GM18498 (cell line): Measurements from ENCODE around the gene ITGB5.

Experiments
- ATAC-seq: cut with Tn5 transposase; IDR thresholded peaks from one replicate; pipeline ENCODE4 v1.9.1; 2021; ENCODE audit warnings: mild to moderate bottlenecking, moderate library complexity; ENCODE audit not compliant: unreplicated experiment

Gene ITGB5

GRCh38 chr3:124887177-124887931 is at the start of gene ITGB5:
Gene ITGB5 (minus strand): TSS chr3:124887365. CDS start chr3:124887000, 365 bp downstream.
- peak; percentile 64 for ATAC-seq

- ATAC-seq: no peak
Observed at GRCh38 chr3:124935794-124936542, 48.8 kb upstream of the ITGB5 start.

GRCh38 chr3:124935264-124935663 is 48.1 kb upstream of the ITGB5 start:
- ATAC-seq: peak; percentile 78

GRCh38 chr3:124934577-124934976 is 47.4 kb upstream of the ITGB5 start, which contains the start of gene MUC13:
Gene MUC13 (minus strand): TSS chr3:124934751. CDS start chr3:124934712, 39 bp downstream.
- ATAC-seq: no peak

GRCh38 chr3:124928333-124929202 is 41.4 kb upstream of the ITGB5 start:
- no peak for ATAC-seq

- ATAC-seq: peak; percentile 80
Observed at GRCh38 chr3:124927574-124928045, 40.4 kb upstream of the ITGB5 start.

- no peak for ATAC-seq
Observed at GRCh38 chr3:124926426-124927101, 39.4 kb upstream of the ITGB5 start.

GRCh38 chr3:124924741-124925140 is 37.6 kb upstream of the ITGB5 start:
- no peak for ATAC-seq

GRCh38 chr3:124923833-124924232 is 36.7 kb upstream of the ITGB5 start:
- no peak for ATAC-seq

- ATAC-seq: no peak
Observed at GRCh38 chr3:124920718-124921117, 33.6 kb upstream of the ITGB5 start.

- ATAC-seq: no peak
Observed at GRCh38 chr3:124919756-124920155, 32.6 kb upstream of the ITGB5 start.

- no peak for ATAC-seq
Observed at GRCh38 chr3:124918524-124918923, 31.4 kb upstream of the ITGB5 start.

GRCh38 chr3:124916837-124917409 is 29.8 kb upstream of the ITGB5 start:
- no peak for ATAC-seq

- ATAC-seq: no peak
Observed at GRCh38 chr3:124915254-124915653, 28.1 kb upstream of the ITGB5 start.

- no peak for ATAC-seq
Observed at GRCh38 chr3:124907957-124908356, 20.8 kb upstream of the ITGB5 start.

GRCh38 chr3:124904835-124905492 is 17.8 kb upstream of the ITGB5 start:
- ATAC-seq: no peak

GRCh38 chr3:124903896-124904834 is 17.0 kb upstream of the ITGB5 start:
- ATAC-seq: no peak

- ATAC-seq: no peak
Observed at GRCh38 chr3:124896824-124897526, 9.8 kb upstream of the ITGB5 start.
